Small intestine (tissue), 7 donors: Measurements from ENCODE around the gene CBR3. TPM values are rescaled to one million over a fixed set of nuclear protein-coding genes. Genes with fewer than 3 reads are reported as not detected.
A peak's percentile ranks its signal among the peaks of the same experiment; 100 is the strongest.

Source experiments
- DNase-seq, 2 donors: peaks; one replicate each; pipeline versions ENCODE4 v3.0.0 to v3.0.0-alpha.2; 2013
- FAIRE-seq: peaks from 2 replicates; lab custom pipeline; 2012; peaks lifted over from hg19 to GRCh38; lab: Jason Lieb, UNC
- H3K27ac ChIP-seq, 3 donors: one replicate each; pipeline ENCODE4 v1.5.1; 2013; ENCODE audit warnings: low read length in 2 of 3, mild to moderate bottlenecking in 2 of 3, control low read depth in 1 of 3, inconsistent platforms in 1 of 3, low read depth in 1 of 3, moderate library complexity in 1 of 3
- H3K27me3 ChIP-seq, 3 donors: one replicate each; pipeline ENCODE4 v1.6.1; 2013; ENCODE audit warnings: low read length in 3 of 3, inconsistent platforms in 1 of 3; ENCODE audit not compliant: control insufficient read depth in 3 of 3, insufficient read depth in 3 of 3
- H3K36me3 ChIP-seq, 3 donors: one replicate each; pipeline ENCODE4 v1.6.1; 2013; ENCODE audit warnings: low read length in 3 of 3, inconsistent platforms in 1 of 3, low read depth in 1 of 3, mild to moderate bottlenecking in 1 of 3, moderate library complexity in 1 of 3; ENCODE audit not compliant: control insufficient read depth in 3 of 3, insufficient read depth in 2 of 3
- H3K4me1 ChIP-seq, 3 donors: one replicate each; pipeline ENCODE4 v1.6.1; 2013; ENCODE audit warnings: low read length in 2 of 3, inconsistent platforms in 1 of 3, low read depth in 1 of 3, mild to moderate bottlenecking in 1 of 3, moderate library complexity in 1 of 3; ENCODE audit not compliant: control insufficient read depth in 3 of 3, insufficient read depth in 2 of 3
- H3K4me3 ChIP-seq, 3 donors: one replicate each; pipeline ENCODE4 v1.5.1; 2013; ENCODE audit warnings: low read length in 3 of 3, control low read depth in 1 of 3, inconsistent platforms in 1 of 3, low read depth in 1 of 3, mild to moderate bottlenecking in 1 of 3, moderate library complexity in 1 of 3
- H3K9me3 ChIP-seq, 2 donors: one replicate each; pipeline ENCODE4 v1.6.1; 2013; ENCODE audit warnings: low read depth in 1 of 2, low read length in 1 of 2; ENCODE audit not compliant: control insufficient read depth in 2 of 2, insufficient read depth in 1 of 2
- WGBS, 3 donors: extraction: QIAGEN DNeasy Blood & Tissue Kit; methylation state at CpG; one replicate each; pipeline ENCODE4 v1.1.7; 2013; 5-methylcytosine and 5-hydroxymethylcytosine counted together
- polyA plus RNA-seq, 4 donors: library from polyadenylated mRNA; stranded (reverse) in 3 of 4; unstranded in 1 of 4; fragments of 200-250 nt in 3 of 4; fragments of 120-200 nt in 1 of 4; gene quantifications; one replicate each; pipeline versions ENCODE4 v1.2.1 to v1.2.3, GENCODE V29; 2013
- donor health status: healthy with polysubstance abuse.
- donor health status: control.
- donor health status: control.
- donor health status: Bipolar disorder and iron deficiency.
- donor health status: healthy.

CBR3 gene
- polyA plus RNA-seq, 4 donors: 0.54 to 9.0 (median 0.87) TPM

- Histone ChIP-seq H3K9me3 (peaks cover 0 to 12% of the 10 kb centered on the region in 2 donors), H3K36me3 (peaks cover 0 to under 1% (median 0%) of the 10 kb centered on the region in 3 donors), H3K27me3 (no peaks in the 10 kb centered on the region), H3K4me1 (peaks cover 0 to 18% (median 3%) of the 10 kb centered on the region in 3 donors), H3K27ac (peak overlapping the region; percentile 93 to 95 (median 94)), H3K4me3 (peak overlapping the region; percentile 50 to 81 (median 76))
- peak; percentile 81 to 84 for DNase-seq
- FAIRE-seq: no peak
- 1 to 8% (median 6%) methylated on average over 33 to 53 of the region's 53 CpGs for WGBS, 3 donors
Observed at GRCh38 chr21:36155603-36156338, 20.9 kb downstream of the CBR3 start.

- FAIRE-seq: no peak
- Histone ChIP-seq H3K4me1 (peaks cover 0 to 18% (median 3%) of the 10 kb centered on the region in 3 donors), H3K9me3 (peaks cover 0 to 12% of the 10 kb centered on the region in 2 donors), H3K27me3 (no peaks in the 10 kb centered on the region), H3K27ac (peak overlapping the region; percentile 93 to 97 (median 94)), H3K4me3 (peak overlapping the region; percentile 73 to 87 (median 81)), H3K36me3 (peaks cover 0 to under 1% (median 0%) of the 10 kb centered on the region in 3 donors)
- WGBS, 3 donors: 1% methylated on average over 32 to 43 of the region's 43 CpGs
- peak; percentile 99 for DNase-seq
Observed at GRCh38 chr21:36156339-36156814, 21.5 kb downstream of the CBR3 start.

GRCh38 chr21:36156815-36157670 is 22.2 kb downstream of the CBR3 start, which contains the start of gene DOP1B:
DOP1B (plus strand) TSS chr21:36156824; CDS start chr21:36164734, 7,910 bp downstream.
- H3K27me3 ChIP-seq: no peaks in the 10 kb centered on the region
- H3K27ac ChIP-seq: peak within 1 kb of the TSS; percentile 93 to 97 (median 94)
- 1% methylated on average over 43 to 83 of the region's 83 CpGs for WGBS, 3 donors
- no peak for FAIRE-seq
- peaks cover 0 to 11% of the 10 kb centered on the region in 2 donors for H3K9me3 ChIP-seq
- H3K4me3 ChIP-seq: peak within 1 kb of the TSS; percentile 73 to 87 (median 81)
- peak in 1 of 2 donors; percentile 65 for DNase-seq
- H3K36me3 ChIP-seq: peaks cover 0 to 3% (median 0%) of the 10 kb centered on the region in 3 donors
- H3K4me1 ChIP-seq: peaks cover 0 to 18% (median 3%) of the 10 kb centered on the region in 3 donors

GRCh38 chr21:36159356-36159921 is 24.6 kb downstream of the CBR3 start:
- peaks cover 2 to 22% (median 4%) of the 10 kb centered on the region in 3 donors for H3K4me1 ChIP-seq
- H3K9me3 ChIP-seq: no peaks in the 10 kb centered on the region
- H3K27ac ChIP-seq: peak overlapping the region; percentile 18 to 44 (median 34)
- DNase-seq (peak; percentile 48 to 89), FAIRE-seq (no peak)
- peaks cover 0 to 3% (median 0%) of the 10 kb centered on the region in 3 donors for H3K36me3 ChIP-seq
- no peaks in the 10 kb centered on the region for H3K27me3 ChIP-seq
- no peak overlapping the region for H3K4me3 ChIP-seq
- WGBS, 3 donors: 58 to 81% (median 67%) methylated on average over 13 of the region's 13 CpGs

- no peaks in the 10 kb centered on the region for H3K9me3 ChIP-seq
- DNase-seq: no peak
- 96 to 97% (median 97%) methylated on average over 2 of the region's 2 CpGs for WGBS, 3 donors
- FAIRE-seq: no peak
- peaks cover 2 to 16% (median 2%) of the 10 kb centered on the region in 3 donors for H3K4me1 ChIP-seq
- H3K27ac ChIP-seq: no peak overlapping the region
- H3K27me3 ChIP-seq: no peaks in the 10 kb centered on the region
- H3K4me3 ChIP-seq: no peak overlapping the region
- peaks cover 0 to 7% (median 0%) of the 10 kb centered on the region in 3 donors for H3K36me3 ChIP-seq
Observed at GRCh38 chr21:36160850-36161178, 25.9 kb downstream of the CBR3 start.

GRCh38 chr21:36162631-36163030 is 27.8 kb downstream of the CBR3 start:
- no peaks in the 10 kb centered on the region for H3K27me3 ChIP-seq
- peak in 1 of 2 donors; percentile 46 for DNase-seq
- peaks cover 2 to 12% (median 2%) of the 10 kb centered on the region in 3 donors for H3K4me1 ChIP-seq
- peaks cover 0 to 12% (median 2%) of the 10 kb centered on the region in 3 donors for H3K36me3 ChIP-seq
- FAIRE-seq: no peak
- no peak overlapping the region for H3K27ac ChIP-seq
- H3K9me3 ChIP-seq: no peaks in the 10 kb centered on the region
- H3K4me3 ChIP-seq: no peak overlapping the region
- WGBS, 3 donors: 70 to 92% (median 85%) methylated on average over 5 of the region's 5 CpGs

GRCh38 chr21:36163750-36164741 is 29.2 kb downstream of the CBR3 start:
- H3K4me1 ChIP-seq: peaks cover 2 to 10% (median 2%) of the 10 kb centered on the region in 3 donors
- H3K27me3 ChIP-seq: no peaks in the 10 kb centered on the region
- H3K27ac ChIP-seq: peak overlapping the region in 1 of 3 donors; percentile 11
- H3K36me3 ChIP-seq: peaks cover 0 to 18% (median 2%) of the 10 kb centered on the region in 3 donors
- no peaks in the 10 kb centered on the region for H3K9me3 ChIP-seq
- FAIRE-seq (no peak), DNase-seq (peak in 1 of 2 donors; percentile 54)
- WGBS, 3 donors: 56 to 59% (median 59%) methylated on average over 10 of the region's 10 CpGs
- H3K4me3 ChIP-seq: no peak overlapping the region
